RCC 7860 (cell line): ENCODE measurements around the gene LDLRAP1.
"Not testable (repeated sequence)": the region's sequence is repeated elsewhere in the genome, so short reads cannot be mapped to it uniquely, and the experiment has no call there.

Experiments
- DNase-seq: peaks from one replicate; pipeline ENCODE4 v3.0.0-alpha.2; 2015; ENCODE audit warnings: low spot score
- FAIRE-seq: peaks from 2 replicates; lab custom pipeline; 2012; peaks lifted over from hg19 to GRCh38; lab: Jason Lieb, UNC

The LDLRAP1 gene, protein sequence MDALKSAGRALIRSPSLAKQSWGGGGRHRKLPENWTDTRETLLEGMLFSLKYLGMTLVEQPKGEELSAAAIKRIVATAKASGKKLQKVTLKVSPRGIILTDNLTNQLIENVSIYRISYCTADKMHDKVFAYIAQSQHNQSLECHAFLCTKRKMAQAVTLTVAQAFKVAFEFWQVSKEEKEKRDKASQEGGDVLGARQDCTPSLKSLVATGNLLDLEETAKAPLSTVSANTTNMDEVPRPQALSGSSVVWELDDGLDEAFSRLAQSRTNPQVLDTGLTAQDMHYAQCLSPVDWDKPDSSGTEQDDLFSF

DNA sequence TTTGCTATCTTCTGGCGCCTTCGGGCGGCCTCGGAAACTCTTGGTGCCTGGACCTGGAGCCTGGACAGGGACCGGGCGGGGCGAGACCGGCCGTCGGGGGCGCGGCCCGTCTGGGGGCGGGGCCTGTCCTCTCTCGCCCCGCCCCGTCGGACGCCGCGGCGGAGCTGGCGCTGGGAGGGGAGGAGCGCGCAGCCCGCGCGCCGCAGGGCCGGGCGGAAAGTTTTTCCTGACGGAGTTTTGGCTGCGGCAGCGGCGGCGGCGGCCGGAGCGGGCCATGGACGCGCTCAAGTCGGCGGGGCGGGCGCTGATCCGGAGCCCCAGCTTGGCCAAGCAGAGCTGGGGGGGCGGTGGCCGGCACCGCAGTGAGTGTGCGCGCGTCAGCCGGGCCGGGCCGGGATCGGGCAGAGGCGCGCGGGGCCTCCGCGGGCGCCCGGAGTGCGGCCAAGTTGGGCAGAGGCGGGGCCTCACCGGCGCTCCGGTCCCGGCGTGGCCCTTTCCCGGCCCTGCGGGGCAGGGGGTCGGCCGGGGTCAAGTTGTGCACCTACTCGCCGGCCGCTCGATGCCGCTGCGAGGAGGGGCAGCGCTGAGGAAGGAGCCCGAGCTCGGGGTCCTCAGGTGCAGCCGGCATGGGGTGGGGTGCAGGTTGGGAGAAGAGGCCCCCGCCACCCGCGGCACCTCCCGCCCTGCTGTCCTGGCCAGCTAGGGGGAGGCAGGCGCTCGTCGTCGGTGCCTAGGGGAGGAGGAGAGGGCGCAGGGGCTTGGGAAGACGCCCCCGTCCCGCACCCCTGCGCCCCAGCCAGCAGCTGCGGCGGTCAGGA is at the start of gene LDLRAP1:
TSS of gene LDLRAP1 (plus strand) at position 182 of the 818 bp plus-strand sequence. CDS start at position 275, 93 bp downstream.
- no peak for FAIRE-seq
- peak; percentile 38 for DNase-seq

DNA sequence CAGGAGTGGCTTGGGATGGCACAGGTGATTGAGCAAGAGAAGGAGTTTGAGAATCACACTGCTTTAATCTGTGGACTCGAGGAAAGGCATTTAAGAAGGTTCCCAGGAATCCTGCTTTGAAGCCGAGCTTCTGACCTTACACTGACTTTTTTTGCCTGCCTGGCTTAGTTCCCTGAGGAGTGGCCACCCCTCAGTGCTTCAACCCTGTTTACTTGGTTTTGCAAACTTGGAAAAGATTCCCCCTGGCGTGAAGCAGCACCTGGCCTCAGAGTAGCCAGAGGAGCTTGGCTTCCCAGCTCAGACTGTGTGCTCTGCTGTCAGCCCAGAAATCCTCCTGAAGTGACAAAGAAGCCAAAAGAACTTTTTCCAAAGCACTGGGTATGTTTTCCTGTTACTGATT is 48.5 kb upstream of the LDLRAP1 start:
- DNase-seq, result no peak
- no peak for FAIRE-seq

DNA sequence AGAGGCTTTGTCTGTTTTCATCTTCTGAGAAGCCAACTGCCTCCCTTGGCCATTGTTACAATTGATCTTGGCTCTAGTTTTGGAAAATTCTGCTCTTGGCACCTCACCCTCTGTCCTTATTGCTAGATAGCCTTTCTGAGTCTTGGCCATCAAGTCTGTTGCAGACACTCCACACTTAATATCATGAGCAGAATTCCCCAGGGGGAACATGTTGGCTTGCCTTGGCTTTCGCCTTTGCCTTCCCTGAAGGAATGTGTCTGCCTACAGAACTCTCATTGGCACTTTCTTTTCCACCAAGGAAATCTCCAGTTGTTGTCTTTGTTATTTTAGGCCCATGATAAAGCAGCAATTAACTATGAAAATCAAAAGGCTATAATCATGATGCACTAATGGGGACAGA is 42.7 kb upstream of the LDLRAP1 start:
- no peak for DNase-seq
- no peak for FAIRE-seq

DNA sequence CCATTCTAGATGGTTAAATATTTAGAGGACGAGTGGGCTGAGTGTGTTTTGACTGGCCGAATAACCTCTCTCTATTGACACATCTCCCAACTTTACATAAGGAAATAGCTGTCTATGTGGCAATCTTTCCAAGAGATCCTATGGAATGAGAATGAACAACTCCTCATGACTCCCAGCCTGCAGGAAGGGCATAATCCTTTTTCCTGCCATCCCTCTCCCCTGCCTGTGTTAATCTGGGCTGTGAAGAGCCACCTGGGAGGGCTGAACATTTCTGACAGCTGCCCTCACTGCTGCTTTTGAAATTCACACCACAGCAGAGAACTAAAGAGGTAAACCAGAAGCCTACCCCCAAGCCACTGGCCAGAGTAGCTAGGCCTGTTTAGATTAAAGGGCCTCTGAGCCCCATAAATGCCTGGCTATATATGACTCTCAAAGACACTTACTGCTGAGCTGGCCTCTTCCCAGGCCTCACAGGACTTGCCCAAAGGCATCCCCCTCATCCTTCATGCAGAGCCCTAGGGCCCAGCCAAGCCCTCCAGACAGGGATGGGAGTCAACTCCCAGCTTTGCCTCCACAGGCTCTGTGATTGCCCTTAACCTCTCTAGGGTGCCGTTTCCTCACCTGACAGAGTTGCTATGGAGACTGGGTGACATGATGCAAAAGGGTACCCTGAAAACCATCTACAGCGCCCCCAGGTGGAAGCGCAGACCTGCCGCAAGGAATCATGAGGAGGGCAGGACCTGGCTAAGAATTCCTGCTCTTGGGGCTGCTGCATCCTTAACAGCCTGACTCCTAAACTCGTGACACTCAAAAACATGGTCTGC is 42.0 kb upstream of the LDLRAP1 start:
- DNase-seq, result no peak
- no peak for FAIRE-seq

DNA sequence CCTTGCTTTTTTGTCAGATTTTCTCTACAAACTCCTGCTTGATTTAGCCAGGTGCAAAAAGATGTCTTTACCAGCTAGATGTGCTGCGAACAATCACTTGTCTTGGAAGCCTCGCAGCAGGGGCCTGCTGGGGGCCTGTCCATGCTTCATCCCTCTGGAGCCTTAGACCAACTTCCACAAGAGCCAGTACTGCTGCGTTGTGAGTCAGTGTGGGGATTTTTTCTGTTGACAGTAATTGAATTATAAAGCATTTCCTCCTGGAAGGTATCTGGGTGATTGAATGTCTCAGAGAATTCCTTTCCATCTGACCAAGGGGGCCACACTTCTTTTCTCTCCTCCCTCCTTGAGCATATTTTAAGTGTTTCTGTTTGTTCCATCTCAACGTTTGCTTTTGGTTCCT is 40.4 kb upstream of the LDLRAP1 start:
- no peak for FAIRE-seq
- peak; percentile 31 for DNase-seq

DNA sequence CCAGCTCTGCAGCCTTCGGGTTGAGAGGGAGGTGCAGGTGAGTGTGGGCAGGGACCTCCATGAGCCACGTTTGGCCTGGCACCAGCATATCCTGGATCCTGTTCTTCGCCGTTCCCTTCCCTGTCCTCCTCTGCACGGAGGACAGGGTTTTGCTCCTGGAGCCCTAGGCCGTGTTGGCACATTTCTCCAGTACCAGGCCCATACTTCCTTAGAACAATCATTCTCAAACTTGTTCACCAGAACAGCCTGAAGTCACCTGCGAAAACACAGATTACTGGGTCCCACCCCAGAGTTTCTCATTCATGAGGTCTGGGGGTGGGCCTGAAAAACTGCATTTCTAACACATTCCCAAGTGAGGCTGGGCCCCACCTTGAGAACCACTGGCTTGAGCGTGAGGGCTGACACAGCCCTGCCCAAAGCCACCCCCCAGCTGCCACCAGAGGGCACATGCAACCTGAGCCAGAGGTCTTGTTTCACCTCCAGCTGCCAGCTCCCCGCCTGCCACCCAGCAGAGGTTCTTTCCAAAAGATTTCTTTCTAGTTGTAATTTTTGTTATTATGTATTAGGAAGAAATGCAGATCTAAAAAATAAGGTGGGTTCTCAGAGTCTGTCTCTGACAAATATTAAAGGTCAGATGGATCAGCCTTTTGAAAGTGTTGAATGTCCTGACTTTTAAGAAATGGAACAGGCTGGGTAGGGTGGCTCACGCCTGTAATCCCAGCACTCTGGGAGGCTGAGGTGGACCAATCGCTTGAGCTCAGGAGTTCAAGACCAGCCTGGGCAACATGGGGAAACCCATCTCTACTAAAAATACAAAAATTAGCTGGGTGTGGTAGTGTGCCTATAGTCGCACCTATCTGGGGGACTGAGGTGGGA is 39.6 kb upstream of the LDLRAP1 start:
- FAIRE-seq, result no peak

DNA sequence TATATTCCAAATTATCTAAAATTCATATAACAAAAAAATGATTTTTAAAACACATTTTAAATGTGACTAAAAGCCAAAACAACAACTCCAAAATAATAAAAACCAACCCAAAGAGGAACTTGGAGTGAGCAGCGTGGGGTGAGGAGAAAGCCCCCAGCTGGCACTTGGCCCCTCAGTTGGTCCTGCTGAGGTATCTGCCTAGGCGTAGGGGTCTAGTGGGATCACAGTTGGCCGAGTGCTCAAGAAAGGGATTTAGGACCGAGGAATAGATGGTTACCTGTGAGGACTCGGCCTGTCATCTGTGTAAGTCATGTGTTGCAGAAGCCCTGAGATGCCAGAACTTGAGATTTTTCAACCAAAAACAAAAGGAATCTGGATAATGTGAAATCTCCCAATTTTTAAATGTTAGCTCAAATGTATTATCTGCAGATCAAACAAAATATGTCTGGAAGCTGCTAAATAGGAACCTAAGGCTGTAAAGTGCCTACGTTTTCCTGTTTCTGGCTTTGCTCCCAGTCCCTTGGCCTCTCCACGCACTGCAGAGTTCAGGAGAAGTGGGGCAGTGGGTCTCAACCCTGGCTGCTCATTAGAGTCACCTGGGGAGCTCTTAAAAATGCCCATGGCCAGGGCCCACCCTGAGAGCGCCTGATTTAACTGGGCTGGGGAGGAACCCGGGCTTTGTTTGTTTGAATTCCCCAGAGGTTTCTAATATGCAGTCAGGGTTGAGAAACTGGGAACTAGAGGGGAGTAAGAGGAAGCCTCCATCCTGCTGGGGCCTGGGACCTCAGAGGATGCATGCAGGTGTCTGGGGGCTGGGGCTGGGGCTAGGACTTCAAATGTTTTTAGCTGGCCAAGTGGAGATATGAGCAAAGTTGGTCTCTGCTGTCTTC is 38.5 kb upstream of the LDLRAP1 start:
- DNase-seq (no peak), FAIRE-seq (no peak)

More for the DNA sequence above, 39.6 kb upstream of the LDLRAP1 start:
- DNase-seq, result no peak

DNA sequence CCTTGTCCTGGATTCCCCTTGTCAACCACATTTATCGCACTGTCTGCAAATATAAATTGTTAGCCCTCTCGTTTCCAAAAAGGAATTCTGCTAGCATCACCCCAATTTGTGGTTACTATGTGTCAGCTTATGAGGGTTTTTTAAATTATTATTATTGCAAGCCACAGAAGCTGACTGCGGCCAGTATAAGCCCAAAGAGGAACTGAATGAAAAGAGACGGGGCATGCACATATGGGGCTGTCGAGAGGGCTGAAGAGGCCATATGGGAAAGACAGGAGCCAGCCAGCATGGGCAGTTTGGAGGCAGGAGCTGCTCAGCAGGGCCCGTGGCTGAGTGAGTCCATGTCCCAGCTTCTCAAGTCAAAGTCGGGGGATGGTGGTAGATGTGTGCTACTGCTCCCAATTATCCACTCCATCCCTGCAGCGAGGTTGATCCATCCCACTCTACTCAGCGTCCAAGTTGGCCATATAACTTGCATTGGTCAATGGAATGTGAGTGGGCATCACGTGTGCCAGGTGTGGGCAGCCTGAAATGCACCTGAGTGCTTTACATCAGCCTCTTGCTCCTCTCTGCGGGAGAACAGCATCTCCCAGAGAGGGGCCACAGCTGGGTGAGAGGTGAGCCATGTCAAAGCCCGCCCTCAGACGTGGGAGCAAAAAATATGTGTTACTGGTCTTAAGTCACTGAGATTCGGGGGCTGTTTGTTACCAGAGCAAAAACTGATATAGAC is 37.6 kb upstream of the LDLRAP1 start:
- DNase-seq, result no peak
- FAIRE-seq, result no peak

DNA sequence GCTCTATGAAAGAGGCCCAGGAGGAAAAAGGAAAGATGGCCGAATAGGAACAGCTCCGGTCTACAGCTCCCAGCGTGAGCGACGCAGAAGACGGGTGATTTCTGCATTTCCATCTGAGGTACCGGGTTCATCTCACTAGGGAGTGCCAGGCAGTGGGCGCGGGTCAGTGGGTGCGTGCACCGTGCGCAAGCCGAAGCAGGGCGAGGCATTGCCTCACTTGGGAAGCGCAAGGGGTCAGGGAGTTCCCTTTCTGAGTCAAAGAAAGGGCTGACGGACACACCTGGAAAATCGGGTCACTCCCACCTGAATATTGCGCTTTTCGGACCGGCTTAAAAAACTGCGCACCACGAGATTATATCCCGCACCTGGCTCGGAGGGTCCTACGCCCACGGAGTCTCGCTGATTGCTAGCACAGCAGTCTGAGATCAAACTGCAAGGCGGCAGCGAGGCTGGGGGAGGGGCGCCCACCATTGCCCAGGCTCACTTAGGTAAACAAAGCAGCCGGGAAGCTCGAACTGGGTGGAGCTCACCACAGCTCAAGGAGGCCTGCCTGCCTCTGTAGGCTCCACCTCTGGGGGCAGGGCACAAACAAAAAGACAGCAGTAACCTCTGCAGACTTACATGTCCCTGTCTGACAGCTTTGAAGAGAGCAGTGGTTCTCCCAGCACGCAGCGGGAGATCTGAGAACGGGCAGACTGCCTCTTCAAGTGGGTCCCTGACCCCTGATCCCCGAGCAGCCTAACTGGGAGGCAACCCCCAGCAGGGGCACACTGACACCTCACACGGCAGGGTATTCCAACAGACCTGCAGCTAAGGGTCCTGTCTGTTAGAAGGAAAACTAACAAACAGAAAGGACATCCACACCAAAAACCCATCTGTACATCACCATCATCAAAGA is 36.6 kb upstream of the LDLRAP1 start:
- FAIRE-seq, DNase-seq: not testable (repeated sequence)

DNA sequence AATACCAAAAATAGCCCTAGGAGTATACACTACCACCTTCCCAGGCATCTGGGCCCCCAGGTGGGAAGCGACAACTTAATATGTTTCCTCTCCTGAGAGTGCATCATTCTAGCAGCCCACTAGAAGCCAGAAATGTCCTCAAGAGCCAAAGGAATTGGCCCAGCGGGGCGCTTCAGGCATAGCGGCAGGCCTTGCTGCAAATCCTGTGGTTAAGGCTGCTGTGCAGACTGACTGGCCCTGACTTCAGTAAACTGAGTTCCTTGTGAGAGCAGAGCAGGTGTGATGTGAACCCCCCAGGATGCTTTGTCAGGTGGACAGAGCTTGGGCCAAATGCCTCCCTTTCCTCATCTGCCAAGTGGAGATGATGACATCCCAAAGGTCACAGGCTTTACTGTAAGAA is 29.7 kb upstream of the LDLRAP1 start:
- DNase-seq (no peak), FAIRE-seq (no peak)

DNA sequence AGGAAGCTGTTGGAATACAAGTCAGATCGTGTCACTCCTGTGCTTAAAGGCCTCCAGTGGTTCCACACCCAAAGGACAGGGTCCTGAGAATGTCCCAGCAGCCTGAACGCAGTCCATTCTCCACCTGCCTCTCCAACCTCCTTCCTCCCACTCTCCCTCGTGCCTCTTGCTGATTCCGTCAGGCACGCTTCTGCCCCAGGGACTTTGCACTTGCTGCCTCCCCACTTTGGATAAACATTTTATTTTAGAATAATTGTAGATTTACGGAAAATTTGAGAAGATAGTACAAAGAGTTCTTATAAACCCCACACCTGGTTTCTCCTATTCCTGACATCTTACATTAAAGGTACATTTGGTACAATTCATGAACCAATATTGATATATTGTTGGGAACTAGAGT is 28.4 kb upstream of the LDLRAP1 start:
- no peak for FAIRE-seq
- no peak for DNase-seq

DNA sequence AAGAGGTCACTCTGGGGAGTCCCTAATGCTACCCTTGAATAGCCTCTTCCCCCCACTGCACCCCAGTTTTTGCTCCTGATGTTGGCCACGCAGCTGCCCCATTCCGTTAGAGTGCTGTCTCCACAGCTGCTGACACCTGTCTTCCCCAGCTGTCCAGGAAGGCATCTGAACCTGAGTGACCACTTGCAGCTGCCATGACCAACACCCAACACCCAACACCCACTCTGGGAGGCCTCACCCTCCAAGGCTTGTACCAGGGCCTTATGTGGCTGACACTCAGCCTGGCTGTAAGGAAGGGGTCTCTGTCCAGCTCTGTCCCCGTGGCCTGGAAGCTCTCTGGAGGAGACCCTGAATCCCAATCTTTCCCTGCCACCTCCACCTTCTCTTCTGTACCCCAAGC is 26.7 kb upstream of the LDLRAP1 start:
- FAIRE-seq, result no peak
- DNase-seq, result no peak

DNA sequence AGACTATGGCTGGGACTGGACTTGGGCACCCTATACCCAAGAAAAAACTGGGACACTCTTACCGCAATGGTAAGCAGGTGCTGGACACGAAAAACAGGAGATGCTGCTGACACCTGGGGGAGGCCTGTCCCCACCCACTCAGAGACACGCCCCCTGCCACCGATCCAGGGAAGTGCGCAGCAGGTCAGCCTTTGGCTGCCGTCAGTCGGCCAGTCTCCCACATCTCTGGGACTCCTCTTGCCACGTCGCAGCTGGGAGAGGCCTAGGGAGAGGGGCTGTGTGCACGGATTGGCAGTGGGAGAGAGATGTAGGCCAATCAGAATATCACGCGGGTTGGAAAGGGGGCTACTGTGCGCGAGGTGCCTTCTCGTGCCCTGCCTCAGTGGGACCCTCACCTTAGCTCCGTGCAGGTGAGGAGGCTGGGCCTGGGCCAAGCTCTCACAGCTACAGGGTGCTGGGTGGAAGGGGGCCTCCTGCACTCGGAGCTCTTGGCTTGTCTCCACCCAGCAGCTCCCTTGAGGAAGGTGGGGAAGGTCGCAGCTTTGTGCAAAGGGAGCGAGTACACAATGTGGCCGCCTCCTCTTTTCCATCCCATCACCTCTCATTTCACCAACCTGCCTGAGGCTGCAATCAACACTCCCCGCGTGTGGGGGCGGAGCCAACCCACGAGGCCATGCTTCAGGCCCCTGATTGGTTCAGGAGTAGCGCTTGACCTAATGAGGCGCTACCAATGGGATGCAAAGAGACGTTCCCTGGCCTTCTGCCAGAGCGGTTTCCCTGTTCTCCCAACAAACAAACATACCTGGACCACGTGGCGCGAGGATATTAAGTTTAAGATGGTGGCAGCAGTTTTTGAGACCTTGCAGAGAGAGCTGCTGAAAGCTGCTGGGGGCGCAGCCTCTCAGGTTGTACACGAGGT is 25.7 kb upstream of the LDLRAP1 start:
- FAIRE-seq (no peak), DNase-seq (no peak)

DNA sequence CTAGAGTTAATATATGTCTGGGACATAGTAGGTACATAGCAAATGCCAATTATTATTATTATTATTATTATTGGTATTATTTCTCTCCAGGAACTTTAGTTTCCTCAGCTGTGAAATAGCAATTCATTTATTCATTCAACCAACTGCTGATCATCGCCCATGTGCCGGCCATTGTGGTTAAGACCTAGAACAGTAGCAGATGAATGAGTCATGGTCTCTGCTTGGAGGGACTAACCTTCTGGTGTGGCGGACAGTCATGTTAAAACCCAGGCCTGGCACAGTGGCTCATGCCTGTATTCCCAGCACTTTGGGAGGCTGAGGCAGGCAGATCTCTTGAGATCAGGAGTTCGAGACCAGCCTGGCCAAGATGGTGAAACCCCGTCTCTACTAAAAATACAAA is 23.8 kb upstream of the LDLRAP1 start:
- DNase-seq (peak; percentile 85), FAIRE-seq (peak; percentile 82)

DNA sequence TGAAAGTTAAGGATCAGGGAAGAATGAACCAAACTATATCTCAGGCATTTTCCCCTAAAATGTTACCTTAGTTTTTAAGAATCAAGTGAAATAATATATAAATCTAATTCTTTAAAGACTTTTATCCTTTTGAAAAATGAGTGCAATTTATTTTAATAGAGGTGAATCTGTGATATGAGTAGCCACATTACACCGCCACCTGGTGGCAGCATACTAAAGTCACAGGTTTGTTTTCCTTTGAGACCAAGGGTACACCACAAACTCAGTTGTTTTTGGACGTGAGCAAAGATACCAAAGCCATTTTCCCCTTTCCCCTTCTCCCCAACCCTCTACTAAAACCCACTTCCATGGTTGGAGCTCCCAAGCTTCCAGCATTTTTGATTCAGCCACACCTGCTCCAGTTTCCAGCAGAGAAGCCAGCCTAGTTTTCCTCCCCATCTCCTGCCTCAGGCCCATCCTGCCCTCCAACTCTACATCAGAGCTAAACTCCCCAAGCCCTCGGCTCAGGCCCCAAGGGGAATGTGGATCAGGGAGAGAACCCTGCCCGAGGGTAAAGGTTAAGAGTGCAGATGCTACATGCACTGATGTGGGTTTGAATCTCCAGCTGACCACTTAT is 22.9 kb upstream of the LDLRAP1 start:
- DNase-seq (peak; percentile 41), FAIRE-seq (peak; percentile 58)

DNA sequence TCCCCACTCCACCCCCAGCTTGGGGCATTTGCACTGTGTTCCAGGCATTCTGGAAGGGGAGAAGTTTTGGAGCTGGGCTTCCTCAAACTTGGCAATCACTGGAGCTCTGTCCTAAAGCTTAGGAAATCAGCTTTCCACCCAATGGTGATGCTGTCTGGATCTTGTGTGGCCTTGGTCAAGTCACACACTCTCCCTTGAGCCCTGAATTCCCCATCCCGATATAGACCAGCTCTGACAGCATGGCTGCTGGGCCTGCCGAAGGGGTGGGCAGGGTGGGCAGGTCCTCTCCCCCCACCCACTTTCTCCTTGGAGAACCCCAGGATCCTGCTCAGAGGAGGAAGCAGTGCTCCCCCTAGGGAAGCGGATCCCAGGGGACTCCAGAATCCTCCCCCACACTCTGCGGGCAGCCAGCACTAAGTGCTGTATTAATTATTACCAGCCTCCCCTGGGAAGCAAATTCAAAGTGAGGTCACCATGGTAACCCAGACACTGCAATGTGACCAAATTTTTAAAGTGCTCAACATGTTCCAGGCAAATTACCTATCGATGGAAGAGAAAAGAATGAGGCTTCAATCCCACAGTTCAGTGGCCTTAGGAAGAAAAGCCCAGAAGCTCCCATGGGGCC is 21.3 kb upstream of the LDLRAP1 start:
- no peak for FAIRE-seq
- DNase-seq, result peak; percentile 39
